ENCODE data around the gene ABTB2.
"Not testable (repeated sequence)": the region's sequence is repeated elsewhere in the genome, so short reads cannot be mapped to it uniquely, and the experiment has no call there.

Gene ABTB2

GRCh38 chr11:34234086-34234740, 123.6 kb downstream of the ABTB2 start:
- DNase-seq: peak; percentile 57

GRCh38 chr11:34233215-34233614, 124.6 kb downstream of the ABTB2 start:
- DNase-seq: no peak

GRCh38 chr11:34232807-34233206, 125.0 kb downstream of the ABTB2 start:
- no peak for DNase-seq

- DNase-seq: no peak
Observed at GRCh38 chr11:34226210-34226609, 131.6 kb downstream of the ABTB2 start.

- no peak for DNase-seq
Observed at GRCh38 chr11:34225091-34225490, 132.7 kb downstream of the ABTB2 start.

GRCh38 chr11:34224434-34224966, 133.3 kb downstream of the ABTB2 start:
- no peak for DNase-seq

GRCh38 chr11:34223907-34224306, 133.9 kb downstream of the ABTB2 start:
- no peak for DNase-seq

- DNase-seq: peak; percentile 66
Observed at GRCh38 chr11:34223021-34223813, 134.6 kb downstream of the ABTB2 start.

GRCh38 chr11:34222030-34222429, 135.8 kb downstream of the ABTB2 start:
- no peak for DNase-seq

- no peak for DNase-seq
Observed at GRCh38 chr11:34219941-34220370, 137.9 kb downstream of the ABTB2 start.

- DNase-seq: no peak
Observed at GRCh38 chr11:34219279-34219678, 138.5 kb downstream of the ABTB2 start.

GRCh38 chr11:34218756-34219155, 139.1 kb downstream of the ABTB2 start:
- not testable (repeated sequence) for DNase-seq

GRCh38 chr11:34218067-34218466, 139.7 kb downstream of the ABTB2 start:
- no peak for DNase-seq

- DNase-seq: no peak
Observed at GRCh38 chr11:34216706-34217105, 141.1 kb downstream of the ABTB2 start.

- no peak for DNase-seq
Observed at GRCh38 chr11:34215806-34216453, 141.9 kb downstream of the ABTB2 start.

- peak; percentile 66 for DNase-seq
Observed at GRCh38 chr11:34214961-34215805, 142.6 kb downstream of the ABTB2 start.

- no peak for DNase-seq
Observed at GRCh38 chr11:34213366-34213765, 144.4 kb downstream of the ABTB2 start.

- DNase-seq: no peak
Observed at GRCh38 chr11:34212566-34212965, 145.2 kb downstream of the ABTB2 start.

- DNase-seq: no peak
Observed at GRCh38 chr11:34209809-34210208, 148.0 kb downstream of the ABTB2 start.

GRCh38 chr11:34208266-34209135, 149.3 kb downstream of the ABTB2 start:
- no peak for DNase-seq

- DNase-seq: no peak
Observed at GRCh38 chr11:34207487-34208180, 150.2 kb downstream of the ABTB2 start.
